Peyer's patch (tissue), 4 donors: ENCODE results near the gene IFI6.

ENCODE experiments used
- CTCF ChIP-seq, 6 experiments: fragments of 450-650 bp in 4 of 6; fragments of 200-600 bp in 2 of 6; sonication (generic) in 1 of 6; IDR thresholded peaks; one replicate each; pipeline ENCODE4 v1.5.1; 2017 to 2019; ENCODE audit warnings: antibody characterized with exemption in 6 of 6, mild to moderate bottlenecking in 3 of 6, moderate library complexity in 1 of 6
- POLR2A ChIP-seq, 2 donors: fragments of 450-650 bp; IDR thresholded peaks; one replicate each; pipeline ENCODE4 v1.5.1; 2017; ENCODE audit warnings: antibody characterized with exemption in 2 of 2, mild to moderate bottlenecking in 2 of 2, moderate library complexity in 2 of 2

- TF ChIP-seq POLR2A (IDR thresholded peaks at IDR 0.05) = no peak
- no peak for TF ChIP-seq CTCF (IDR thresholded peaks at IDR 0.05)
These were observed 23.2 kb downstream of the IFI6 start for GRCh38 chr1:27648602-27649305.
